Esophagus squamous epithelium (tissue), 5 donors: ENCODE measurements around the gene EIPR1. TPM values are rescaled to one million over a fixed set of nuclear protein-coding genes. Genes with fewer than 3 reads are reported as not detected.

Source experiments
- DNase-seq: peaks from one replicate; lab custom pipeline; 2025; lab: John Stamatoyannopoulos, UW
- H3K27ac ChIP-seq, 4 donors: fragments of 200-600 bp; sonication (generic); one replicate each; pipeline ENCODE4 v1.5.1; 2016 to 2019; ENCODE audit warnings: mild to moderate bottlenecking in 1 of 4
- H3K27me3 ChIP-seq, 4 donors: fragments of 200-600 bp; sonication (generic); 1 replicate in 3 of 4; 2 replicates in 1 of 4; pipeline versions ENCODE4 v1.5.1 to v1.6.0; 2017 to 2021; ENCODE audit warnings: antibody characterized with exemption in 1 of 4
- H3K36me3 ChIP-seq, 3 donors: fragments of 200-600 bp; sonication (generic); one replicate each; pipeline ENCODE4 v1.5.1; 2016 to 2019
- H3K4me1 ChIP-seq, 3 donors: fragments of 200-600 bp; sonication (generic); one replicate each; pipeline ENCODE4 v1.5.1; 2017 to 2019
- H3K4me3 ChIP-seq, 4 donors: fragments of 200-600 bp; sonication (generic); 1 replicate in 3 of 4; 2 replicates in 1 of 4; pipeline ENCODE4 v1.5.1; 2016 to 2019; ENCODE audit warnings: mild to moderate bottlenecking in 2 of 4, moderate library complexity in 1 of 4
- H3K9me3 ChIP-seq, 3 donors: fragments of 200-600 bp; sonication (generic); one replicate each; pipeline ENCODE4 v1.5.1; 2016 to 2019
- CTCF ChIP-seq, 6 experiments: fragments of 450-650 bp in 4 of 6; fragments of 200-600 bp in 2 of 6; sonication (generic) in 2 of 6; IDR thresholded peaks; one replicate each; pipeline ENCODE4 v1.5.1; 2016 to 2019; ENCODE audit warnings: antibody characterized with exemption in 6 of 6, mild to moderate bottlenecking in 4 of 6, moderate library complexity in 4 of 6
- POLR2A ChIP-seq, 4 donors: fragments of 450-650 bp; IDR thresholded peaks; one replicate each; pipeline ENCODE4 v1.6.1; 2017; ENCODE audit warnings: antibody characterized with exemption in 4 of 4, mild to moderate bottlenecking in 4 of 4, moderate library complexity in 3 of 4
- WGBS, 2 donors: methylation state at CpG; one replicate each; pipeline ENCODE4 v1.1.5; 2018; 5-methylcytosine and 5-hydroxymethylcytosine counted together
- intact Hi-C: fragments of 100-400 bp; cut with DNase I; formaldehyde crosslinking; loops from one replicate; pipeline ENCODE4 v1.15.0; 2022
- total RNA-seq, 4 donors: library from RNA; depleted of rRNA; stranded (reverse); fragments of >200 nt; gene quantifications; one replicate each; pipeline ENCODE4 v1.1.0, GENCODE V29; 2016
- donor health status: DM: yes; HTN: yes; CAD: no.

EIPR1 gene
- total RNA-seq, 4 donors from 2014 or later = 27.3 to 50.6 (median 31.9) TPM

- intact Hi-C loops = no loop called here
- H3K27ac ChIP-seq = no peak overlapping the region
- 70 to 92% methylated on average over 6 to 16 of the region's 25 CpGs for WGBS, 2 donors
- no peaks in the 10 kb centered on the region for H3K27me3 ChIP-seq
- H3K4me1 ChIP-seq = peaks cover 0 to 16% (median 0%) of the 10 kb centered on the region in 3 donors
- DNase-seq = no peak
- peak overlapping the region in 2 of 4 donors; percentile 10 to 16 for H3K4me3 ChIP-seq
- TF ChIP-seq CTCF (IDR thresholded peaks at IDR 0.05) (no peak), POLR2A (IDR thresholded peaks at IDR 0.05) (no peak)
- H3K9me3 ChIP-seq = no peaks in the 10 kb centered on the region
- peaks cover 0 to 25% (median 0%) of the 10 kb centered on the region in 3 donors for H3K36me3 ChIP-seq
These were observed 74.7 kb downstream of the EIPR1 start for GRCh38 chr2:3302751-3303582.

GRCh38 chr2:3302421-3302750, 75.2 kb downstream of the EIPR1 start:
- Histone ChIP-seq H3K27ac (no peak overlapping the region), H3K27me3 (no peaks in the 10 kb centered on the region), H3K36me3 (peaks cover 0 to 25% (median 0%) of the 10 kb centered on the region in 3 donors), H3K4me3 (no peak overlapping the region), H3K4me1 (peaks cover 0 to 16% (median 0%) of the 10 kb centered on the region in 3 donors), H3K9me3 (no peaks in the 10 kb centered on the region)
- TF ChIP-seq POLR2A (IDR thresholded peaks at IDR 0.05) (no peak), CTCF (IDR thresholded peaks at IDR 0.05) (no peak)
- intact Hi-C loops = no loop called here
- DNase-seq = no peak
- 96 to 98% methylated on average over 4 to 9 of the region's 10 CpGs for WGBS, 2 donors

- Histone ChIP-seq H3K27me3 (no peaks in the 10 kb centered on the region), H3K4me1 (peaks cover 0 to 13% (median 0%) of the 10 kb centered on the region in 3 donors), H3K36me3 (peaks cover 0 to 25% (median 0%) of the 10 kb centered on the region in 3 donors), H3K4me3 (no peak overlapping the region), H3K9me3 (no peaks in the 10 kb centered on the region), H3K27ac (no peak overlapping the region)
- TF ChIP-seq CTCF (IDR thresholded peaks at IDR 0.05) (no peak), POLR2A (IDR thresholded peaks at IDR 0.05) (no peak)
- intact Hi-C loops = no loop called here
- WGBS, 2 donors = 96 to 97% methylated on average over 5 of the region's 6 CpGs
- no peak for DNase-seq
These were observed 76.6 kb downstream of the EIPR1 start for GRCh38 chr2:3301001-3301400.

- no peaks in the 10 kb centered on the region for H3K27me3 ChIP-seq
- intact Hi-C loops = no loop called here
- peaks cover 0 to 11% (median 0%) of the 10 kb centered on the region in 3 donors for H3K4me1 ChIP-seq
- no peak overlapping the region for H3K27ac ChIP-seq
- no peak for TF ChIP-seq CTCF (IDR thresholded peaks at IDR 0.05)
- no peak for TF ChIP-seq POLR2A (IDR thresholded peaks at IDR 0.05)
- no peak overlapping the region for H3K4me3 ChIP-seq
- 81% methylated on average over 14 of the region's 14 CpGs for WGBS, 2 donors
- H3K9me3 ChIP-seq = no peaks in the 10 kb centered on the region
- peaks cover 0 to 25% (median 0%) of the 10 kb centered on the region in 3 donors for H3K36me3 ChIP-seq
- DNase-seq = no peak
These were observed 77.2 kb downstream of the EIPR1 start for GRCh38 chr2:3300224-3300995.

- Histone ChIP-seq H3K4me3 (no peak overlapping the region), H3K9me3 (no peaks in the 10 kb centered on the region), H3K27ac (no peak overlapping the region), H3K4me1 (peaks cover 0 to 11% (median 0%) of the 10 kb centered on the region in 3 donors), H3K27me3 (no peaks in the 10 kb centered on the region), H3K36me3 (peaks cover 0 to 25% (median 0%) of the 10 kb centered on the region in 3 donors)
- TF ChIP-seq POLR2A (IDR thresholded peaks at IDR 0.05) (no peak), CTCF (IDR thresholded peaks at IDR 0.05) (no peak)
- WGBS, 2 donors = 91 to 98% methylated on average over 4 to 7 of the region's 7 CpGs
- intact Hi-C loops = no loop called here
- DNase-seq = no peak
These were observed 77.9 kb downstream of the EIPR1 start for GRCh38 chr2:3299703-3300102.
